GM12874 (cell line): ENCODE measurements around the gene CHST11.

ENCODE experiments used
- TF ChIP-seq, protein P1 (sequence below): IDR thresholded peaks from 2 replicates; pipeline ENCODE4 v1.5.1; 2011; ENCODE audit warnings: low read depth, mild to moderate bottlenecking, control low read depth, low read length, moderate library complexity; ENCODE audit not compliant: insufficient read depth

CHST11 gene

GRCh38 chr12:104634852-104635251, 178.1 kb downstream of the CHST11 start:
- TF ChIP-seq, protein P1, sequence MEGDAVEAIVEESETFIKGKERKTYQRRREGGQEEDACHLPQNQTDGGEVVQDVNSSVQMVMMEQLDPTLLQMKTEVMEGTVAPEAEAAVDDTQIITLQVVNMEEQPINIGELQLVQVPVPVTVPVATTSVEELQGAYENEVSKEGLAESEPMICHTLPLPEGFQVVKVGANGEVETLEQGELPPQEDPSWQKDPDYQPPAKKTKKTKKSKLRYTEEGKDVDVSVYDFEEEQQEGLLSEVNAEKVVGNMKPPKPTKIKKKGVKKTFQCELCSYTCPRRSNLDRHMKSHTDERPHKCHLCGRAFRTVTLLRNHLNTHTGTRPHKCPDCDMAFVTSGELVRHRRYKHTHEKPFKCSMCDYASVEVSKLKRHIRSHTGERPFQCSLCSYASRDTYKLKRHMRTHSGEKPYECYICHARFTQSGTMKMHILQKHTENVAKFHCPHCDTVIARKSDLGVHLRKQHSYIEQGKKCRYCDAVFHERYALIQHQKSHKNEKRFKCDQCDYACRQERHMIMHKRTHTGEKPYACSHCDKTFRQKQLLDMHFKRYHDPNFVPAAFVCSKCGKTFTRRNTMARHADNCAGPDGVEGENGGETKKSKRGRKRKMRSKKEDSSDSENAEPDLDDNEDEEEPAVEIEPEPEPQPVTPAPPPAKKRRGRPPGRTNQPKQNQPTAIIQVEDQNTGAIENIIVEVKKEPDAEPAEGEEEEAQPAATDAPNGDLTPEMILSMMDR: no peak

DNA sequence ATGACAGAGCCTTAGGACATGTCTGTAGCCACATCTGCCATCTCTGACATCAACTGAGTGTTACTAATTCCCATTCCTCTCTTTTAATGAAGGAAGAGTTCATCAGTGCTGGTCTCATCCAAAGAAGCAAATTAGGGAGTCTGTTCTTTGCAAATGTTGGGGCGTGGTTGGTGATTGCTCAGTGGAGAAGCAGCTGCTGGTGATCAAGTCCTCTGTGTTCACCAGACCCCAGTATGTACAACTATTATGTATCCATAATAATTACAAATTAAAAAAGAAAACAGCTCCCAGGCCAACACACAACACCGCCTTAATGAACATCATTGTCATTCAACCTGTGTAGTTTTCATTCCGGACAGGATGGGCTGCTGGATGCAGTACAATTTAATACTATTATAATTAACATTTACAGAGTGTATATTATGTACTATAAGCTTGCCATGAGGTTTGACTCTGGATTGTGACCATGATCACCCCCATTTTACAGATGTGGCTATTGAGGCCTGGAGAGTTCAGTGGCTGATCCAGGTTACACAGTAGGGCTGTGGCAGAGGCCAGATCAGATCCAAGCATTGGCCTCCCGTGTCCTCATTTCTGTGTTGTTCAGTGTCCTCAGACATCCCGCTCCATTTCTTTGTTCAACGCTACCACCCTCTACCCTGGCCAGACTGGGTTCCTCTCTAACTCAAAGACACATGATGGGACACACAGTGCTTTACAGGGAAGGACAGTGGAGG, 179.0 kb downstream of the CHST11 start:
- TF ChIP-seq, protein P1: no peak

GRCh38 chr12:104636496-104636895, 179.7 kb downstream of the CHST11 start:
- TF ChIP-seq, protein P1: no peak

GRCh38 chr12:104637604-104638003, 180.9 kb downstream of the CHST11 start:
- TF ChIP-seq, protein P1: no peak

- TF ChIP-seq, protein P1: no peak
Measured at GRCh38 chr12:104638218-104638850, 181.6 kb downstream of the CHST11 start.

DNA sequence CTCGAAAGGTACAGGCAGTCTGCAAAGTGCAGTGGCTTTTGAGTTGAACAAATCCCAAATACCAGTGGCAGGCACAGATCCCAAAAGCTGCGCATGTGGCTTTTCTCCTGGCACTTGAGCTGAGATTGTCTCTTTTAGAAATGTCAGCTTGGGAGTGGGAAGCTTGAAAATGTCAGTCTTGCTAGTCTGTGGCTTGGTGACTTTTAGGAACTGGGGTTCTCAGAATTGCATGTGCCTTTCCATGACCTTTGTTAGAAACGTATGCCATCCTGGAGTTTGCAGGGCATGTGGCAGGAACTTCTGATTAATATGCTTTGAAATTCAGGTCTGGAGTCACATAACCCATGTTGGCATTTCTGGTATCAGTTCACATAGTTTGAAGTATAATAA, 182.1 kb downstream of the CHST11 start:
- TF ChIP-seq, protein P1: no peak

DNA sequence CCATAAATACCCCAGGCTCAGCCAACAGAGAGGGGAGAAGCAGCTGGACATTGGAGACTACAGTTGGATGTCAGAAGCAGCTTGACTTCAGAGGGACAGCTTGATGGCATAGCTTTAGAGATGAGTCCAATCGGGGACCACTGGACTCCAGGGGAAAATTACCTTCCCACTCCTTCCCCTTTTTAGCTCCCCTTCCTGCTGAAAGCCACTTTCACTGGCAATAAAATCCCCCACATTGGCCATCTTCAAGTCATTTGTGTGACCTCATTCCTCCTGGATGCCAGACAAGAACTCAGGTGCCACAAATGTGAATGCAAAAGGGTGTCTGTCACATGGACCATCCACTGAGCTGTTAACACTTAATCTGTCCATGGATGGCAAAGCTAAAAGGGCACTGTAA, 184.2 kb downstream of the CHST11 start:
- TF ChIP-seq, protein P1: no peak
